Measurements from ENCODE around the gene SYT2.
"Not testable (repeated sequence)": the region's sequence is repeated elsewhere in the genome, so short reads cannot be mapped to it uniquely, and the experiment has no call there.

GRCh38 chr1:202744770-202745169 is 34.5 kb upstream of the SYT2 start:
- TF ChIP-seq CTCF, POLR2A (IDR thresholded peaks at IDR 0.05): not testable (repeated sequence)

Data from heart left ventricle (tissue), 13 donors.